GM12878 (cell line): ENCODE results near the gene DAD1. TPM values are rescaled to one million over a fixed set of nuclear protein-coding genes. Genes with fewer than 3 reads are reported as not detected.

Source experiments
- ATF7 ChIP-seq: fragments of 450-650 bp; IDR thresholded peaks from 2 replicates; pipeline ENCODE4 v1.6.1; 2016; ENCODE audit warnings: low read depth, mild to moderate bottlenecking
- CREB1 ChIP-seq: IDR thresholded peaks from 2 replicates; pipeline ENCODE4 v1.6.1; 2012; ENCODE audit warnings: low read depth, mild to moderate bottlenecking, inconsistent platforms
- EP300 ChIP-seq, 2 experiments: fragments of 150-350 bp in 1 of 2; IDR thresholded peaks; 2 replicates each; pipeline ENCODE4 v1.6.1; 2011 to 2012; ENCODE audit warnings: low read depth in 2 of 2, low read length in 2 of 2, borderline replicate concordance in 1 of 2, improper control_type of control experiment in 1 of 2, inconsistent platforms in 1 of 2; ENCODE audit not compliant: control insufficient read depth in 1 of 2
- IRF4 ChIP-seq: IDR thresholded peaks from 2 replicates; pipeline ENCODE4 v1.6.1; 2011; ENCODE audit warnings: low read depth, low read length
- KAT2A ChIP-seq: conservative IDR thresholded peaks from 2 replicates; pipeline ENCODE4 v1.6.1; 2011; ENCODE audit warnings: low read depth, low read length; ENCODE audit not compliant: control insufficient read depth
- MEF2A ChIP-seq: IDR thresholded peaks from 2 replicates; pipeline ENCODE4 v1.6.1; 2011; ENCODE audit warnings: low read depth, mild to moderate bottlenecking, low read length, moderate library complexity; ENCODE audit not compliant: insufficient read depth
- MTA3 ChIP-seq: IDR thresholded peaks from 2 replicates; pipeline ENCODE4 v1.6.1; 2012; ENCODE audit warnings: low read length, inconsistent platforms, borderline replicate concordance
- NR2C2 ChIP-seq: IDR thresholded peaks from 2 replicates; pipeline ENCODE4 v1.6.1; 2011; ENCODE audit warnings: borderline replicate concordance, low read depth; ENCODE audit not compliant: control insufficient read depth, insufficient read length
- PKNOX1 ChIP-seq: fragments of 450-650 bp; IDR thresholded peaks from 2 replicates; pipeline ENCODE4 v1.6.1; 2016; ENCODE audit warnings: mild to moderate bottlenecking
- POLR2A ChIP-seq: IDR thresholded peaks from 2 replicates; pipeline ENCODE4 v1.6.1; 2011; ENCODE audit warnings: low read depth, mild to moderate bottlenecking, low read length
- SMAD1 ChIP-seq: fragments of 450-650 bp; IDR thresholded peaks from 2 replicates; pipeline ENCODE4 v1.6.1; 2018; ENCODE audit warnings: mild to moderate bottlenecking, low read depth; ENCODE audit not compliant: partially characterized antibody
- STAT1 ChIP-seq: fragments of 450-650 bp; conservative IDR thresholded peaks from 2 replicates; pipeline ENCODE4 v1.6.1; 2014; ENCODE audit warnings: antibody characterized with exemption, mild to moderate bottlenecking
- ZNF24 ChIP-seq: fragments of 450-650 bp; IDR thresholded peaks from 2 replicates; pipeline ENCODE4 v1.6.1; 2017; ENCODE audit warnings: antibody characterized with exemption, mild to moderate bottlenecking
- ZNF622 ChIP-seq: fragments of 450-650 bp; IDR thresholded peaks from 2 replicates; pipeline ENCODE4 v1.6.1; 2017; ENCODE audit warnings: mild to moderate bottlenecking, inconsistent platforms
- polyA plus RNA-seq, 11 experiments: library from polyadenylated mRNA; depleted of rRNA in 4 of 11; unstranded in 6 of 11; stranded (reverse) in 5 of 11; fragments of >200 nt; fragmentation: Nextera tagmentation in 4 of 11; fragmentation: Illumina TruSeq in 1 of 11; extraction: Ambion mirVana in 4 of 11; extraction: Trizol in 1 of 11; gene quantifications; 1 replicate in 1 of 11; 2 replicates in 10 of 11; pipeline versions ENCODE4 v1.2.1 to v1.2.3, GENCODE V29; 2011 to 2016; ENCODE audit warnings: inconsistent platforms in 2 of 11, missing spikeins in 2 of 11, low read depth in 1 of 11
- total RNA-seq, 4 experiments: library from RNA; depleted of rRNA in 3 of 4; stranded (reverse); fragments of >200 nt in 3 of 4; fragmentation: Illumina TruSeq in 1 of 4; extraction: Trizol in 1 of 4; gene quantifications; 2 replicates each; pipeline versions ENCODE4 v1.2.1 to v1.2.3, GENCODE V29; 2013 to 2021
- TF ChIP-seq, protein P1 (sequence below): fragments of 150-350 bp; IDR thresholded peaks from 2 replicates; pipeline ENCODE4 v1.6.1; 2016; ENCODE audit warnings: low read depth, low read length
- TF ChIP-seq, protein P2 (sequence below): IDR thresholded peaks from 2 replicates; pipeline ENCODE4 v1.6.1; 2012; ENCODE audit warnings: low read length, inconsistent platforms
- TF ChIP-seq, protein P3 (sequence below): IDR thresholded peaks from 2 replicates; pipeline ENCODE4 v1.6.1; 2012; ENCODE audit warnings: improper control_type of control experiment, low read depth, low read length; ENCODE audit not compliant: insufficient replicate concordance

The DAD1 gene
- total and polyA plus RNA-seq, 10 of the 15 experiments (the other 5 are each of a cell fraction or from before 2014, with no cell fraction given), result 161 to 920 (median 319) TPM

GRCh38 chr14:22565391-22565945 is 23.6 kb downstream of the DAD1 start (continued):
- TF ChIP-seq ATF7 (peak; percentile 51), STAT1 (no peak), PKNOX1 (peak; percentile 13; the same call in 1 of the 2 replicates), KAT2A (no peak), CREB1 (0 out of 2 replicates have a peak, but pooled peaks have one; percentile 24), POLR2A (peak; percentile 29; the same call in 1 of the 2 replicates), MTA3 (no peak), EP300 (IDR thresholded peaks at IDR 0.05; ENCODE audit: borderline replicate concordance in 1 of 2, control insufficient read depth in 1 of 2, low read depth in 2 of 2, low read length in 2 of 2) (peak; percentile 75 to 81), ZNF622 (no peak), ZNF24 (no peak), SMAD1 (peak; percentile 4), NR2C2 (no peak), MEF2A (peak; percentile 71), IRF4 (no peak)
- TF ChIP-seq, protein P1, sequence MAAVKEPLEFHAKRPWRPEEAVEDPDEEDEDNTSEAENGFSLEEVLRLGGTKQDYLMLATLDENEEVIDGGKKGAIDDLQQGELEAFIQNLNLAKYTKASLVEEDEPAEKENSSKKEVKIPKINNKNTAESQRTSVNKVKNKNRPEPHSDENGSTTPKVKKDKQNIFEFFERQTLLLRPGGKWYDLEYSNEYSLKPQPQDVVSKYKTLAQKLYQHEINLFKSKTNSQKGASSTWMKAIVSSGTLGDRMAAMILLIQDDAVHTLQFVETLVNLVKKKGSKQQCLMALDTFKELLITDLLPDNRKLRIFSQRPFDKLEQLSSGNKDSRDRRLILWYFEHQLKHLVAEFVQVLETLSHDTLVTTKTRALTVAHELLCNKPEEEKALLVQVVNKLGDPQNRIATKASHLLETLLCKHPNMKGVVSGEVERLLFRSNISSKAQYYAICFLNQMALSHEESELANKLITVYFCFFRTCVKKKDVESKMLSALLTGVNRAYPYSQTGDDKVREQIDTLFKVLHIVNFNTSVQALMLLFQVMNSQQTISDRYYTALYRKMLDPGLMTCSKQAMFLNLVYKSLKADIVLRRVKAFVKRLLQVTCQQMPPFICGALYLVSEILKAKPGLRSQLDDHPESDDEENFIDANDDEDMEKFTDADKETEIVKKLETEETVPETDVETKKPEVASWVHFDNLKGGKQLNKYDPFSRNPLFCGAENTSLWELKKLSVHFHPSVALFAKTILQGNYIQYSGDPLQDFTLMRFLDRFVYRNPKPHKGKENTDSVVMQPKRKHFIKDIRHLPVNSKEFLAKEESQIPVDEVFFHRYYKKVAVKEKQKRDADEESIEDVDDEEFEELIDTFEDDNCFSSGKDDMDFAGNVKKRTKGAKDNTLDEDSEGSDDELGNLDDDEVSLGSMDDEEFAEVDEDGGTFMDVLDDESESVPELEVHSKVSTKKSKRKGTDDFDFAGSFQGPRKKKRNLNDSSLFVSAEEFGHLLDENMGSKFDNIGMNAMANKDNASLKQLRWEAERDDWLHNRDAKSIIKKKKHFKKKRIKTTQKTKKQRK, result no peak
- TF ChIP-seq, protein P2, sequence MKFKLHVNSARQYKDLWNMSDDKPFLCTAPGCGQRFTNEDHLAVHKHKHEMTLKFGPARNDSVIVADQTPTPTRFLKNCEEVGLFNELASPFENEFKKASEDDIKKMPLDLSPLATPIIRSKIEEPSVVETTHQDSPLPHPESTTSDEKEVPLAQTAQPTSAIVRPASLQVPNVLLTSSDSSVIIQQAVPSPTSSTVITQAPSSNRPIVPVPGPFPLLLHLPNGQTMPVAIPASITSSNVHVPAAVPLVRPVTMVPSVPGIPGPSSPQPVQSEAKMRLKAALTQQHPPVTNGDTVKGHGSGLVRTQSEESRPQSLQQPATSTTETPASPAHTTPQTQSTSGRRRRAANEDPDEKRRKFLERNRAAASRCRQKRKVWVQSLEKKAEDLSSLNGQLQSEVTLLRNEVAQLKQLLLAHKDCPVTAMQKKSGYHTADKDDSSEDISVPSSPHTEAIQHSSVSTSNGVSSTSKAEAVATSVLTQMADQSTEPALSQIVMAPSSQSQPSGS, result peak; percentile 76
- TF ChIP-seq, protein P3, sequence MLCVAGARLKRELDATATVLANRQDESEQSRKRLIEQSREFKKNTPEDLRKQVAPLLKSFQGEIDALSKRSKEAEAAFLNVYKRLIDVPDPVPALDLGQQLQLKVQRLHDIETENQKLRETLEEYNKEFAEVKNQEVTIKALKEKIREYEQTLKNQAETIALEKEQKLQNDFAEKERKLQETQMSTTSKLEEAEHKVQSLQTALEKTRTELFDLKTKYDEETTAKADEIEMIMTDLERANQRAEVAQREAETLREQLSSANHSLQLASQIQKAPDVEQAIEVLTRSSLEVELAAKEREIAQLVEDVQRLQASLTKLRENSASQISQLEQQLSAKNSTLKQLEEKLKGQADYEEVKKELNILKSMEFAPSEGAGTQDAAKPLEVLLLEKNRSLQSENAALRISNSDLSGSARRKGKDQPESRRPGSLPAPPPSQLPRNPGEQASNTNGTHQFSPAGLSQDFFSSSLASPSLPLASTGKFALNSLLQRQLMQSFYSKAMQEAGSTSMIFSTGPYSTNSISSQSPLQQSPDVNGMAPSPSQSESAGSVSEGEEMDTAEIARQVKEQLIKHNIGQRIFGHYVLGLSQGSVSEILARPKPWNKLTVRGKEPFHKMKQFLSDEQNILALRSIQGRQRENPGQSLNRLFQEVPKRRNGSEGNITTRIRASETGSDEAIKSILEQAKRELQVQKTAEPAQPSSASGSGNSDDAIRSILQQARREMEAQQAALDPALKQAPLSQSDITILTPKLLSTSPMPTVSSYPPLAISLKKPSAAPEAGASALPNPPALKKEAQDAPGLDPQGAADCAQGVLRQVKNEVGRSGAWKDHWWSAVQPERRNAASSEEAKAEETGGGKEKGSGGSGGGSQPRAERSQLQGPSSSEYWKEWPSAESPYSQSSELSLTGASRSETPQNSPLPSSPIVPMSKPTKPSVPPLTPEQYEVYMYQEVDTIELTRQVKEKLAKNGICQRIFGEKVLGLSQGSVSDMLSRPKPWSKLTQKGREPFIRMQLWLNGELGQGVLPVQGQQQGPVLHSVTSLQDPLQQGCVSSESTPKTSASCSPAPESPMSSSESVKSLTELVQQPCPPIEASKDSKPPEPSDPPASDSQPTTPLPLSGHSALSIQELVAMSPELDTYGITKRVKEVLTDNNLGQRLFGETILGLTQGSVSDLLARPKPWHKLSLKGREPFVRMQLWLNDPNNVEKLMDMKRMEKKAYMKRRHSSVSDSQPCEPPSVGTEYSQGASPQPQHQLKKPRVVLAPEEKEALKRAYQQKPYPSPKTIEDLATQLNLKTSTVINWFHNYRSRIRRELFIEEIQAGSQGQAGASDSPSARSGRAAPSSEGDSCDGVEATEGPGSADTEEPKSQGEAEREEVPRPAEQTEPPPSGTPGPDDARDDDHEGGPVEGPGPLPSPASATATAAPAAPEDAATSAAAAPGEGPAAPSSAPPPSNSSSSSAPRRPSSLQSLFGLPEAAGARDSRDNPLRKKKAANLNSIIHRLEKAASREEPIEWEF, result peak; percentile 79
